OCI-LY7 (cell line): ENCODE results near the gene EEF1AKMT3. TPM values are rescaled to one million over a fixed set of nuclear protein-coding genes. Genes with fewer than 3 reads are reported as not detected.

Source experiments
- BruUV-seq: library from RNA; stranded (reverse); fragments of 400-500 nt; replicated peaks from 2 replicates; lab custom pipeline; 2021; lab: Mats Ljungman, UMichigan
- CTCF ChIA-PET: fragments of 300-600 bp; sonication (Branson Sonifier 250); formaldehyde crosslinking; loops from one replicate; lab custom pipeline; 2022; ENCODE audit warnings: antibody characterized with exemption; ENCODE audit not compliant: unreplicated experiment; lab: Charles Lee
- POLR2A ChIA-PET: fragments of 300-600 bp; sonication (Branson Sonifier 250); formaldehyde crosslinking; loops from one replicate; lab custom pipeline; 2022; ENCODE audit warnings: antibody characterized with exemption; lab: Charles Lee
- DNase-seq: peaks from one replicate; pipeline ENCODE4 v3.0.0-alpha.2; 2015; ENCODE audit warnings: low spot score
- H2AFZ ChIP-seq: fragments of 200-600 bp; sonication (generic), shearing (Covaris generic); 2 replicates; pipeline ENCODE4 v1.6.1; 2014; ENCODE audit warnings: mild to moderate bottlenecking, antibody characterized with exemption, low read length, moderate library complexity
- H3K27ac ChIP-seq: fragments of 200-600 bp; sonication (generic); 2 replicates; pipeline ENCODE4 v1.5.1; 2014; ENCODE audit warnings: mixed run types, low read depth, mild to moderate bottlenecking, moderate library complexity, low read length, inconsistent platforms; ENCODE audit not compliant: poor library complexity, severe bottlenecking
- H3K36me3 ChIP-seq: fragments of 200-600 bp; sonication (generic); 2 replicates; pipeline ENCODE4 v1.6.1; 2014; ENCODE audit warnings: mild to moderate bottlenecking, antibody characterized with exemption, low read length, moderate library complexity, mixed read lengths; ENCODE audit not compliant: insufficient read depth
- H3K4me1 ChIP-seq: fragments of 200-600 bp; sonication (generic); 2 replicates; pipeline ENCODE4 v1.5.1; 2014; ENCODE audit warnings: mild to moderate bottlenecking, low read length; ENCODE audit not compliant: insufficient read depth, poor library complexity, severe bottlenecking
- H3K4me2 ChIP-seq: fragments of 200-600 bp; sonication (generic); 2 replicates; pipeline ENCODE4 v1.6.1; 2014; ENCODE audit warnings: mild to moderate bottlenecking, low read length
- H3K4me3 ChIP-seq: fragments of 200-600 bp; sonication (generic); 2 replicates; pipeline ENCODE4 v1.5.1; 2014; ENCODE audit warnings: mild to moderate bottlenecking, low read depth, low read length; ENCODE audit not compliant: poor library complexity, severe bottlenecking
- H3K79me2 ChIP-seq: fragments of 200-600 bp; sonication (generic); 2 replicates; pipeline ENCODE4 v1.6.1; 2016; ENCODE audit warnings: low read depth, mild to moderate bottlenecking, low read length, moderate library complexity, mixed read lengths; ENCODE audit not compliant: insufficient read depth
- H3K9me2 ChIP-seq: fragments of 200-600 bp; sonication (generic); 2 replicates; pipeline ENCODE4 v1.6.1; 2016; ENCODE audit warnings: mild to moderate bottlenecking, low read length, mixed read lengths; ENCODE audit not compliant: insufficient read depth
- H3K9me3 ChIP-seq: fragments of 200-600 bp; sonication (generic); 2 replicates; pipeline ENCODE4 v1.6.1; 2014; ENCODE audit warnings: mild to moderate bottlenecking, mixed run types, low read length, mixed read lengths
- H4K20me1 ChIP-seq: fragments of 200-600 bp; sonication (generic); 2 replicates; pipeline ENCODE4 v1.6.1; 2014; ENCODE audit warnings: mild to moderate bottlenecking, antibody characterized with exemption, low read length, moderate library complexity, mixed read lengths; ENCODE audit not compliant: insufficient read depth
- CTCF ChIP-seq: fragments of 200-600 bp; sonication (generic); conservative IDR thresholded peaks from 2 replicates; pipeline ENCODE4 v1.5.1; 2014; ENCODE audit warnings: mild to moderate bottlenecking, antibody characterized with exemption, low read length, moderate library complexity, mixed read lengths
- EZH2phosphoT487 ChIP-seq: fragments of 200-600 bp; sonication (generic); IDR thresholded peaks from 2 replicates; pipeline ENCODE4 v1.6.1; 2018; ENCODE audit warnings: low read depth, borderline replicate concordance, mild to moderate bottlenecking, mixed run types, antibody characterized with exemption, low read length, moderate library complexity, mixed read lengths
- intact Hi-C: fragments of 100-400 bp; cut with micrococcal nuclease; formaldehyde crosslinking; loops from one replicate; pipeline ENCODE4 v1.10.0; 2022; ENCODE audit not compliant: unreplicated experiment
- total RNA-seq, 2 experiments: library from RNA; depleted of rRNA in 1 of 2; stranded (reverse); fragments of >200 nt in 1 of 2; shearing (Covaris generic) in 1 of 2; gene quantifications; 2 replicates each; pipeline ENCODE4 v1.2.3, GENCODE V29; 2014 to 2022

Gene EEF1AKMT3
- total RNA-seq, 2 experiments from 2014 or later = 3.4 to 6.3 TPM

GRCh38 chr12:57727758-57728395 lies 44.5 kb upstream of the EEF1AKMT3 start:
- Histone ChIP-seq H3K36me3 (peaks cover 58% of the 10 kb centered on the region), H3K4me2 (no peak overlapping the region), H3K4me3 (no peak overlapping the region), H4K20me1 (no peaks in the 10 kb centered on the region), H3K27ac (no peak overlapping the region), H3K9me3 (no peaks in the 10 kb centered on the region), H3K4me1 (peaks cover 8% of the 10 kb centered on the region), H3K79me2 (no peaks in the 10 kb centered on the region), H3K9me2 (no peaks in the 10 kb centered on the region), H2AFZ (no peak overlapping the region)
- DNase-seq = no peak
- ChIA-PET POLR2A (interaction anchor here (1.3 kb wide), 1 partner anchor 51 kb away, joined by 3 read pairs; no protein-coding TSS in a partner anchor), CTCF (no interaction called here)
- TF ChIP-seq CTCF = no peak
- TF ChIP-seq EZH2phosphoT487 = no peak
- intact Hi-C loops = no loop called here
- no TSS peak for BruUV-seq

DNA sequence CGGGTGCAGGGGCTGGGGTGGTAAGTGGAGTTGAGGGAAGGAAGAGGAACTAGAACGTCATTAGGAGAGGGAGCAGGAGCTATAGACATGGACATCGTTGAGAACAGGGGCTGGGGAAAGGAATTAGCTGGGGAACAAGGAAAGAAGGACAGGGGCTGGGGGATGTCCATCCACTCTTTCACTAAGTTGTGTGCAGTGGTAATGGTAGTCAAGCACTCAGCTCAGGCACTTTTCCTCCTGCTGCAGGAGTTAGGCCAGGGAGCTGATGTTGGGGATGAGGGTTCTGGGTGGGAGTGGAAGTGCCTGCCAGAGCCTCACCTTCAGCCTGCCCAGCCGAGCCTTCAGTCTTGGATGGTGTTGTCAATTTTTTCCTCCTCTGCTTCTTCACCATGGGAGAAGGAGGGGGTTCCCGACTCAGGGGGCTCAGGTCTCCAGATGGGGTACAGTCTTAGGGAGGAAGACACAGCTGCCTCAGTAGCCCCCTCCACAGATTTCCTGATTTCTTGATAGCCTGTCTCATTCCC lies 43.0 kb upstream of the EEF1AKMT3 start:
- Histone ChIP-seq H3K4me3 (no peak overlapping the region), H3K4me2 (no peak overlapping the region), H4K20me1 (no peaks in the 10 kb centered on the region), H3K36me3 (peaks cover 73% of the 10 kb centered on the region), H3K9me3 (no peaks in the 10 kb centered on the region), H3K27ac (no peak overlapping the region), H3K79me2 (no peaks in the 10 kb centered on the region), H3K4me1 (peaks cover 8% of the 10 kb centered on the region), H3K9me2 (no peaks in the 10 kb centered on the region), H2AFZ (no peak overlapping the region)
- DNase-seq = no peak
- TF ChIP-seq CTCF (no peak), EZH2phosphoT487 (no peak)
- ChIA-PET POLR2A (no interaction called here), CTCF (no interaction called here)
- BruUV-seq = no TSS peak
- intact Hi-C loops = no loop called here

DNA sequence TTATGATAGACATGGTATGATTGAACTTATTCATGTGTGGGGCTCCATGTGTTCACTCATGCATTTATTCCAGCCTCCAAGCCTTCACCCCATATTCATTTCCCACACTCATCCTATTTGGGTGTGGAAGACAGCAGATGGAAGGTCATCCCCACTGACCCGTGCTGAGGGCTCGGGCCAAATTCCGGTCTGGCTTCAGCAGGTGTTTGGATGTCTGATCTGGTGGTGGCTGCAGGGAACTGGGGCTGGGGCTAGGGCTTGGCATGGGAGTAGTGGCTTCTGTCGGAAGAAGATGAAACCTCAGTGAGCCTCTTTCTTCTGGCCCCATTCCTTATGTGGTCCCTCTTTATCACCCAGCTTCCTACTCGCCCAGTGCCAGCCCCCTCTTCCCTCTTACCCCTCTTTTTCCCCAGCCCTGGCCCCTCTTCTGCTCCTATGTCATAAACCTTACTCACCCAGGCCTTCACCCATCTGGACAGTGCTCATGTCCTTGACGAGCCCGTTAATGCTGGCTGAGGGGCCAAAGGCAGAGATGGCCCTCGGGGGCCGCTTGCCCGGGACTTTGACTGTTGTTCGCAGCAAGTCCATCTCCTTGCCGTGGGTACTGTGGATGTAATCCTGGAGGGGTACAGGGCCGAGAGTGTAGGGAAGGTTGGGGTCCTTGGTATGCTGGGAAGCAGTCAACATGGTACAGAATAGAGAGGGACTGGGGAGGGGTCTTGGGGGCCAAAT lies 41.9 kb upstream of the EEF1AKMT3 start:
- Histone ChIP-seq H3K79me2 (no peaks in the 10 kb centered on the region), H3K4me1 (no peaks in the 10 kb centered on the region), H2AFZ (no peak overlapping the region), H3K4me2 (no peak overlapping the region), H3K36me3 (peaks cover 77% of the 10 kb centered on the region), H3K9me2 (no peaks in the 10 kb centered on the region), H3K27ac (no peak overlapping the region), H3K4me3 (no peak overlapping the region), H4K20me1 (no peaks in the 10 kb centered on the region), H3K9me3 (no peaks in the 10 kb centered on the region)
- CTCF ChIA-PET = no interaction called here
- BruUV-seq = no TSS peak
- TF ChIP-seq EZH2phosphoT487 (no peak), CTCF (no peak)
- POLR2A ChIA-PET = no interaction called here
- intact Hi-C loops = no loop called here
- DNase-seq = no peak
